Measurements from ENCODE around the gene MBNL1. TPM values are rescaled to one million over a fixed set of nuclear protein-coding genes. Genes with fewer than 3 reads are reported as not detected.

Gene MBNL1
- total and polyA plus RNA-seq, 2 of the 4 experiments (the other 2 are of a cell fraction), result 127 to 664 TPM

GRCh38 chr3:152438181-152438580, 169.5 kb downstream of the MBNL1 start:
- H3K4ac ChIP-seq (ENCODE audit: low read depth, low read length), result no peak overlapping the region
- DNase-seq (no peak), ATAC-seq (ENCODE audit: low read depth) (no peak)
- H3K36me3 ChIP-seq (ENCODE audit: control insufficient read depth, insufficient read depth, low read length), result peaks cover 4% of the 10 kb centered on the region
- H3K4me1 ChIP-seq (ENCODE audit: control insufficient read depth, insufficient read depth, low read length), result no peaks in the 10 kb centered on the region; the same call in 1 of the 2 replicates
- peaks cover 2% of the 10 kb centered on the region; the same call in 1 of the 2 replicates for H3K9me3 ChIP-seq (ENCODE audit: control insufficient read depth, insufficient read depth, low read length)
- TF ChIP-seq ELK1 (IDR thresholded peaks at IDR 0.05; ENCODE audit: borderline replicate concordance, low read depth, low read length) (no peak), CEBPB (IDR thresholded peaks at IDR 0.05; ENCODE audit: low read depth, low read length) (no peak), USF2 (IDR thresholded peaks at IDR 0.05; ENCODE audit: low read depth, low read length) (no peak), BHLHE40 (IDR thresholded peaks at IDR 0.05; ENCODE audit: low read depth, low read length) (no peak), CHD1 (IDR thresholded peaks at IDR 0.05; ENCODE audit: low read depth, low read length) (no peak), SMC3 (IDR thresholded peaks at IDR 0.05; ENCODE audit: low read depth, low read length) (no peak), RAD21 (IDR thresholded peaks at IDR 0.05; ENCODE audit: low read length) (no peak), MAFK (IDR thresholded peaks at IDR 0.05; ENCODE audit: low read depth, low read length) (no peak), CTCF (conservative IDR thresholded peaks at IDR 0.05; ENCODE audit: low read depth, low read length) (no peak), POLR2A (IDR thresholded peaks at IDR 0.05; ENCODE audit: low read depth, low read length) (no peak), MAZ (IDR thresholded peaks at IDR 0.05; ENCODE audit: borderline replicate concordance, low read depth, low read length) (no peak), FOS (IDR thresholded peaks at IDR 0.05; ENCODE audit: low read depth, low read length) (no peak), RFX5 (IDR thresholded peaks at IDR 0.05; ENCODE audit: low read depth, low read length) (no peak), RCOR1 (IDR thresholded peaks at IDR 0.05; ENCODE audit: insufficient replicate concordance, low read length) (no peak), MXI1 (IDR thresholded peaks at IDR 0.05; ENCODE audit: borderline replicate concordance, low read depth, low read length) (no peak), NFE2L2 (IDR thresholded peaks at IDR 0.05; ENCODE audit: low read depth, low read length) (no peak)
- peaks cover 17% of the 10 kb centered on the region; the same call in 1 of the 2 replicates for H4K20me1 ChIP-seq (ENCODE audit: insufficient read depth, low read length)
- H3K27ac ChIP-seq (ENCODE audit: insufficient read depth, low read length), result no peak overlapping the region
- no peak overlapping the region for H3K4me3 ChIP-seq (ENCODE audit: insufficient read depth, low read depth, low read length)
- H3K9me1 ChIP-seq (ENCODE audit: insufficient read depth, low read length), result no peaks in the 10 kb centered on the region; the same call in 1 of the 2 replicates
- H3K4me2 ChIP-seq (ENCODE audit: low read depth, low read length), result no peak overlapping the region
- no peak overlapping the region for H4K8ac ChIP-seq (ENCODE audit: low read depth in 2 of 2, low read length in 2 of 2)
- H4K91ac ChIP-seq (ENCODE audit: insufficient read depth, low read depth, low read length), result no peak overlapping the region
- WGBS, 2 experiments (ENCODE audit: extremely low coverage in 2 of 2, insufficient read length in 1 of 2), result no CpG with 5 or more reads among the region's 1 CpG
- intact Hi-C loops (cut with micrococcal nuclease) (no loop called here), in situ Hi-C loops (cut with MboI; ENCODE audit: low sequenced_read_pairs) (no loop called here), dilution Hi-C loops (cut with HindIII; ENCODE audit: low sequenced_read_pairs, unreplicated experiment) (no loop called here)
- no peak overlapping the region for H2BK20ac ChIP-seq (ENCODE audit: low read depth, low read length)
- no peak overlapping the region for H2AK5ac ChIP-seq (ENCODE audit: low read depth, low read length)
- no peak overlapping the region for H4K5ac ChIP-seq (ENCODE audit: low read depth, low read length)
- H3K23ac ChIP-seq (ENCODE audit: low read depth, low read length), result no peak overlapping the region
- H2BK5ac ChIP-seq (ENCODE audit: low read depth, low read length, poor library complexity, severe bottlenecking), result no peak overlapping the region
- peaks cover 9 to 40% of the 10 kb centered on the region in 2 experiments for H3K79me1 ChIP-seq (ENCODE audit: low read depth in 1 of 2, low read length in 2 of 2)
- H2BK120ac ChIP-seq (ENCODE audit: low read depth, low read length), result no peak overlapping the region
- no peak overlapping the region for H2BK15ac ChIP-seq (ENCODE audit: low read depth, low read length)
- H3K27me3 ChIP-seq (ENCODE audit: control insufficient read depth, insufficient read depth, low read length), result no peaks in the 10 kb centered on the region
- no peak overlapping the region for H3K18ac ChIP-seq (ENCODE audit: low read depth, low read length)
- H3K56ac ChIP-seq (ENCODE audit: extremely low read depth, insufficient read depth, low read length), result no peak overlapping the region
- H2AFZ ChIP-seq (replicated peaks; ENCODE audit: low read length, poor library complexity), result no peak overlapping the region
- ChIA-PET CTCF (interaction anchor here (0.6 kb wide), 1 partner anchor 48 kb away, joined by 5 read pairs; no protein-coding TSS in a partner anchor), POLR2A (ENCODE audit: unreplicated experiment) (no interaction called here)
- no peak overlapping the region for H3K9ac ChIP-seq (ENCODE audit: low read depth, low read length)
- H3K14ac ChIP-seq (replicated peaks; ENCODE audit: low read depth, low read length), result no peak overlapping the region
- no TSS peak for BruUV-seq (replicated peaks)
- H2AK9ac ChIP-seq (replicated peaks; ENCODE audit: low read depth, low read length, poor library complexity), result no peak overlapping the region
